PC-9 (cell line): ENCODE results near the gene NDUFAF2. TPM values are rescaled to one million over a fixed set of nuclear protein-coding genes. Genes with fewer than 3 reads are reported as not detected.

Experiments used
- BruUV-seq: library from RNA; stranded (reverse); fragments of 400-500 nt; replicated peaks from 2 replicates; lab custom pipeline; 2021; lab: Mats Ljungman, UMichigan
- CTCF ChIA-PET: fragments of 300-600 bp; sonication (Branson Sonifier 250); formaldehyde crosslinking; loops from one replicate; lab custom pipeline; 2022; ENCODE audit warnings: antibody characterized with exemption; lab: Charles Lee
- POLR2A ChIA-PET: fragments of 300-600 bp; sonication (Branson Sonifier 250); formaldehyde crosslinking; loops from one replicate; lab custom pipeline; 2022; ENCODE audit warnings: antibody characterized with exemption; ENCODE audit not compliant: unreplicated experiment; lab: Charles Lee
- DNase-seq, 2 experiments: peaks; one replicate each; pipeline versions ENCODE4 v3.0.0 to v3.0.0-alpha.2; 2015 to 2022; ENCODE audit warnings: mixed read lengths in 1 of 2
- H2AFZ ChIP-seq: fragments of 200-600 bp; sonication (generic); 2 replicates; pipeline ENCODE4 v1.8.1; 2017; ENCODE audit warnings: antibody characterized with exemption
- H3F3A ChIP-seq: fragments of 200-600 bp; sonication (generic); 2 replicates; pipeline ENCODE4 v1.8.1; 2017; ENCODE audit warnings: antibody characterized with exemption, mild to moderate bottlenecking, low read depth; ENCODE audit not compliant: insufficient read depth
- H3K27ac ChIP-seq: fragments of 200-600 bp; sonication (generic); 2 replicates; pipeline ENCODE4 v1.6.1; 2016; ENCODE audit warnings: mixed run types
- H3K27me3 ChIP-seq: fragments of 200-600 bp; sonication (generic); 2 replicates; pipeline ENCODE4 v1.6.1; 2016; ENCODE audit warnings: low read depth, mixed run types; ENCODE audit not compliant: insufficient read depth
- H3K36me3 ChIP-seq: fragments of 200-600 bp; sonication (generic); 2 replicates; pipeline ENCODE4 v1.6.1; 2016; ENCODE audit warnings: low read depth, mixed run types
- H3K4me1 ChIP-seq: fragments of 200-600 bp; sonication (generic); replicated peaks from 2 replicates; pipeline ENCODE4 v1.6.1; 2016; ENCODE audit warnings: mixed run types; ENCODE audit not compliant: insufficient read depth
- H3K4me2 ChIP-seq: fragments of 200-600 bp; sonication (generic); 2 replicates; pipeline ENCODE4 v1.6.1; 2017; ENCODE audit warnings: mixed run types
- H3K4me3 ChIP-seq: fragments of 200-600 bp; sonication (generic); 2 replicates; pipeline ENCODE4 v1.6.1; 2016; ENCODE audit warnings: mixed run types
- H3K79me2 ChIP-seq: fragments of 200-600 bp; sonication (generic); 2 replicates; pipeline ENCODE4 v1.6.1; 2017; ENCODE audit warnings: low read depth, mixed run types
- H3K9me2 ChIP-seq: fragments of 200-600 bp; sonication (generic); 2 replicates; pipeline ENCODE4 v1.8.1; 2017; ENCODE audit warnings: mild to moderate bottlenecking; ENCODE audit not compliant: insufficient read depth
- H3K9me3 ChIP-seq: fragments of 200-600 bp; sonication (generic); 2 replicates; pipeline ENCODE4 v1.8.1; 2016; ENCODE audit warnings: low read depth; ENCODE audit not compliant: insufficient read depth
- H4K20me1 ChIP-seq: fragments of 200-600 bp; sonication (generic); 2 replicates; pipeline ENCODE4 v1.8.1; 2017; ENCODE audit not compliant: insufficient read depth
- CTCF ChIP-seq: fragments of 200-600 bp; sonication (generic); conservative IDR thresholded peaks from 2 replicates; pipeline ENCODE4 v1.6.1; 2017; ENCODE audit warnings: mixed run types, antibody characterized with exemption, mild to moderate bottlenecking, moderate library complexity
- EZH2 ChIP-seq: fragments of 200-600 bp; sonication (generic); IDR thresholded peaks from 2 replicates; pipeline ENCODE4 v1.8.0; 2017; ENCODE audit warnings: antibody characterized with exemption, low read depth
- intact Hi-C: fragments of 100-400 bp; cut with micrococcal nuclease; formaldehyde crosslinking; loops from one replicate; pipeline ENCODE4 v1.10.0; 2022; ENCODE audit not compliant: unreplicated experiment
- total RNA-seq: library from RNA; stranded (reverse); gene quantifications from 2 replicates; pipeline ENCODE4 v1.2.3, GENCODE V29; 2021

The NDUFAF2 gene
- total RNA-seq, 1 experiment from 2014 or later: 42.7 TPM

GRCh38 chr5:61177070-61177469, 232.1 kb downstream of the NDUFAF2 start:
- intact Hi-C loops: no loop called here
- no peaks in the 10 kb centered on the region for H3K9me2 ChIP-seq
- BruUV-seq: no TSS peak
- DNase-seq: no peak
- no peaks in the 10 kb centered on the region for H3K9me3 ChIP-seq
- no peaks in the 10 kb centered on the region for H3F3A ChIP-seq
- H3K79me2 ChIP-seq: no peaks in the 10 kb centered on the region
- no peak for TF ChIP-seq CTCF
- no peak for TF ChIP-seq EZH2
- no peaks in the 10 kb centered on the region for H4K20me1 ChIP-seq
- no peak overlapping the region for H3K4me3 ChIP-seq
- ChIA-PET CTCF (interaction anchor here (0.6 kb wide), 1 partner anchor 126 kb away, joined by 3 read pairs; no protein-coding TSS in a partner anchor), POLR2A (no interaction called here)
- H3K36me3 ChIP-seq: no peaks in the 10 kb centered on the region
- no peak overlapping the region for H2AFZ ChIP-seq
- no peak overlapping the region for H3K27ac ChIP-seq
- H3K27me3 ChIP-seq: no peaks in the 10 kb centered on the region
- no peaks in the 10 kb centered on the region for H3K4me1 ChIP-seq
- H3K4me2 ChIP-seq: no peak overlapping the region

GRCh38 chr5:61177716-61178115, 232.7 kb downstream of the NDUFAF2 start:
- no peak overlapping the region for H3K4me2 ChIP-seq

GRCh38 chr5:61178702-61179101, 233.7 kb downstream of the NDUFAF2 start:
- H4K20me1 ChIP-seq: no peaks in the 10 kb centered on the region
- H3K4me2 ChIP-seq: no peak overlapping the region
- H3K36me3 ChIP-seq: no peaks in the 10 kb centered on the region
- no peaks in the 10 kb centered on the region for H3K27me3 ChIP-seq
- no peak overlapping the region for H3K4me3 ChIP-seq
- no TSS peak for BruUV-seq
- CTCF ChIA-PET: no interaction called here
- H3K4me1 ChIP-seq: no peaks in the 10 kb centered on the region
- no peaks in the 10 kb centered on the region for H3F3A ChIP-seq
- TF ChIP-seq CTCF: no peak
- TF ChIP-seq EZH2: no peak
- H3K9me2 ChIP-seq: no peaks in the 10 kb centered on the region
- intact Hi-C loops: no loop called here
- POLR2A ChIA-PET: no interaction called here
- peak in 1 of 2 experiments; percentile 72 for DNase-seq
- H2AFZ ChIP-seq: no peak overlapping the region
- no peak overlapping the region for H3K27ac ChIP-seq
- H3K79me2 ChIP-seq: no peaks in the 10 kb centered on the region
- H3K9me3 ChIP-seq: peaks cover 4% of the 10 kb centered on the region; the same call in 1 of the 2 replicates

More at GRCh38 chr5:61177716-61178115, 232.7 kb downstream of the NDUFAF2 start:
- Histone ChIP-seq H3K9me3 (no peaks in the 10 kb centered on the region), H3K27ac (no peak overlapping the region), H4K20me1 (no peaks in the 10 kb centered on the region), H3K9me2 (no peaks in the 10 kb centered on the region), H3K27me3 (no peaks in the 10 kb centered on the region), H3K4me1 (no peaks in the 10 kb centered on the region), H3F3A (no peaks in the 10 kb centered on the region), H2AFZ (no peak overlapping the region), H3K79me2 (no peaks in the 10 kb centered on the region), H3K4me3 (no peak overlapping the region), H3K36me3 (no peaks in the 10 kb centered on the region)
- ChIA-PET POLR2A (no interaction called here), CTCF (no interaction called here)
- no peak for DNase-seq
- TF ChIP-seq EZH2: no peak
- intact Hi-C loops: no loop called here
- BruUV-seq: no TSS peak

- BruUV-seq: no TSS peak
- Histone ChIP-seq H4K20me1 (no peaks in the 10 kb centered on the region), H3F3A (no peaks in the 10 kb centered on the region), H3K9me2 (no peaks in the 10 kb centered on the region), H3K27me3 (no peaks in the 10 kb centered on the region), H3K36me3 (no peaks in the 10 kb centered on the region), H3K4me1 (peaks cover 10% of the 10 kb centered on the region; the same call in 1 of the 2 replicates), H3K9me3 (peaks cover 4% of the 10 kb centered on the region; the same call in 1 of the 2 replicates), H3K79me2 (no peaks in the 10 kb centered on the region), H3K4me2 (peak overlapping the region; percentile 54), H3K27ac (no peak overlapping the region), H3K4me3 (no peak overlapping the region), H2AFZ (no peak overlapping the region)
- intact Hi-C loops: no loop called here
- ChIA-PET POLR2A (no interaction called here), CTCF (no interaction called here)
- TF ChIP-seq CTCF (no peak), EZH2 (no peak)
- no peak for DNase-seq
Measured at GRCh38 chr5:61180886-61181285, 235.9 kb downstream of the NDUFAF2 start.
